PC-3 (cell line): ENCODE data around the gene LRRC71.
A peak's percentile ranks its signal among the peaks of the same experiment; 100 is the strongest.

Experiments used
- EZH2 ChIP-seq: fragments of 300-600 bp; sonication (generic); IDR thresholded peaks from one replicate; pipeline ENCODE4 v1.6.1; 2017; ENCODE audit warnings: antibody characterized with exemption, mild to moderate bottlenecking, low read length; ENCODE audit not compliant: unreplicated experiment
- TF ChIP-seq, protein P1 (sequence below): fragments of 300-600 bp; sonication (generic); conservative IDR thresholded peaks from 2 replicates; pipeline ENCODE4 v1.5.1; 2017; ENCODE audit warnings: antibody characterized with exemption, low read depth, mild to moderate bottlenecking, low read length

DNA sequence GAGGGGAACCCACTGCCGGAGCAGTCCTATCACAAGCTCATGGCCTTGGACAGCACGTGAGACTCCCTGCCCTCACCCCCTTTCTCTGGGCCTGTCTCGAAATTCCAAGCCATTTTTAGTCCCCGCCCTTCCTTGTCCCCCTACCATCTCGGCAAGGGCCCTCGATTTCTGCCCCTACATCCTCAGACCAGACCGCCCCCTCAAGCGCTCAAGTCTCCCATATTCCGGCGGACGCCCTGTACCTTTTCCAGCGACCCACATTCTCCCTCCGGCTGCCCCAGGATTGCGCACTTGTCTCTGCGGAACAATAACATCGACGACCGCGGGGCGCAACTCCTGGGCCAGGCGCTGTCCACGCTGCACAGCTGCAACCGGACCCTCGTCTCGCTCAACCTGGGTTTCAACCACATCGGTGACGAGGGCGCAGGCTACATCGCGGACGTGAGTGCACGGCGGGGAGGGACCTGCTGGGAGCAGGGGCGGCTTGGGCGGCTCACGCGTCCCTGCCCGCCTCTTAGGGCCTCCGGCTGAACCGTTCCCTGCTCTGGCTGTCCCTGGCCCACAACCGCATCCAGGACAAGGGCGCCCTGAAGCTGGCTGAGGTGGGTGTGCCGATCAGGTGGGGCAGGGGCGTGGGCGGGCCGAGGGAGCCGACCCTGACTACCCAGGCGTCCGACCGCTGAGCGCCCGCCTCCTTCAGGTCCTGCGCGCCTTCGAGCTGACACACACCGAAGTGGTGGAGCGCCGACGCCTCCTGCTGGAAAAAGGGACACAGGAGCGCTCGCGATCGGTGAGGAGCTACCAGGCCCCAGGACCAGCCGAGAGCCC, 7.0 kb downstream of the LRRC71 start:
- TF ChIP-seq, protein P1, sequence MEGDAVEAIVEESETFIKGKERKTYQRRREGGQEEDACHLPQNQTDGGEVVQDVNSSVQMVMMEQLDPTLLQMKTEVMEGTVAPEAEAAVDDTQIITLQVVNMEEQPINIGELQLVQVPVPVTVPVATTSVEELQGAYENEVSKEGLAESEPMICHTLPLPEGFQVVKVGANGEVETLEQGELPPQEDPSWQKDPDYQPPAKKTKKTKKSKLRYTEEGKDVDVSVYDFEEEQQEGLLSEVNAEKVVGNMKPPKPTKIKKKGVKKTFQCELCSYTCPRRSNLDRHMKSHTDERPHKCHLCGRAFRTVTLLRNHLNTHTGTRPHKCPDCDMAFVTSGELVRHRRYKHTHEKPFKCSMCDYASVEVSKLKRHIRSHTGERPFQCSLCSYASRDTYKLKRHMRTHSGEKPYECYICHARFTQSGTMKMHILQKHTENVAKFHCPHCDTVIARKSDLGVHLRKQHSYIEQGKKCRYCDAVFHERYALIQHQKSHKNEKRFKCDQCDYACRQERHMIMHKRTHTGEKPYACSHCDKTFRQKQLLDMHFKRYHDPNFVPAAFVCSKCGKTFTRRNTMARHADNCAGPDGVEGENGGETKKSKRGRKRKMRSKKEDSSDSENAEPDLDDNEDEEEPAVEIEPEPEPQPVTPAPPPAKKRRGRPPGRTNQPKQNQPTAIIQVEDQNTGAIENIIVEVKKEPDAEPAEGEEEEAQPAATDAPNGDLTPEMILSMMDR, result peak; percentile 93
- TF ChIP-seq EZH2, result no peak
